ENCODE data around the gene IFT43.
A peak's percentile ranks its signal among the peaks of the same experiment; 100 is the strongest.

Gene IFT43

GRCh38 chr14:75970989-75971388, 14.6 kb upstream of the IFT43 start:
- no peak for DNase-seq (ENCODE audit: low spot score)
- in situ Hi-C loops (cut with MboI; ENCODE audit: low pct_unique_long_range_greater_than_20kb, low sequenced_read_pairs, unreplicated experiment), result no loop called here
- TF ChIP-seq CTCF (IDR thresholded peaks at IDR 0.05; ENCODE audit: extremely low read depth, insufficient read depth, missing control alignments), result no peak

GRCh38 chr14:75971509-75971908, 14.1 kb upstream of the IFT43 start:
- no peak for DNase-seq (ENCODE audit: low spot score)
- no peak for TF ChIP-seq CTCF (IDR thresholded peaks at IDR 0.05; ENCODE audit: extremely low read depth, insufficient read depth, missing control alignments)
- in situ Hi-C loops (cut with MboI; ENCODE audit: low pct_unique_long_range_greater_than_20kb, low sequenced_read_pairs, unreplicated experiment), result no loop called here

GRCh38 chr14:75972801-75973421, 12.7 kb upstream of the IFT43 start:
- in situ Hi-C loops (cut with MboI; ENCODE audit: low pct_unique_long_range_greater_than_20kb, low sequenced_read_pairs, unreplicated experiment), result no loop called here
- no peak for DNase-seq (ENCODE audit: low spot score)
- TF ChIP-seq CTCF (IDR thresholded peaks at IDR 0.05; ENCODE audit: extremely low read depth, insufficient read depth, missing control alignments), result no peak

- DNase-seq (ENCODE audit: low spot score), result no peak
- peak; percentile 16 for TF ChIP-seq CTCF (IDR thresholded peaks at IDR 0.05; ENCODE audit: extremely low read depth, insufficient read depth, missing control alignments)
- in situ Hi-C loops (cut with MboI; ENCODE audit: low pct_unique_long_range_greater_than_20kb, low sequenced_read_pairs, unreplicated experiment), result no loop called here
Observed at GRCh38 chr14:75976826-75977581, 8.6 kb upstream of the IFT43 start.

GRCh38 chr14:75977582-75977943, 8.0 kb upstream of the IFT43 start:
- no peak for DNase-seq (ENCODE audit: low spot score)
- no peak for TF ChIP-seq CTCF (IDR thresholded peaks at IDR 0.05; ENCODE audit: extremely low read depth, insufficient read depth, missing control alignments)
- in situ Hi-C loops (cut with MboI; ENCODE audit: low pct_unique_long_range_greater_than_20kb, low sequenced_read_pairs, unreplicated experiment), result no loop called here

- DNase-seq (ENCODE audit: low spot score), result no peak
- in situ Hi-C loops (cut with MboI; ENCODE audit: low pct_unique_long_range_greater_than_20kb, low sequenced_read_pairs, unreplicated experiment), result no loop called here
- no peak for TF ChIP-seq CTCF (IDR thresholded peaks at IDR 0.05; ENCODE audit: extremely low read depth, insufficient read depth, missing control alignments)
Observed at GRCh38 chr14:75978249-75978731, 7.3 kb upstream of the IFT43 start.

All from GM13977 (cell line).